DMS 273 (cell line): ENCODE measurements around the gene METAP2.
A peak's percentile ranks its signal among the peaks of the same experiment; 100 is the strongest.

ENCODE experiments used
- DNase-seq: peaks from one replicate; lab custom pipeline; 2025; ENCODE audit not compliant: unreplicated experiment; lab: John Stamatoyannopoulos, UW

METAP2 gene

DNA sequence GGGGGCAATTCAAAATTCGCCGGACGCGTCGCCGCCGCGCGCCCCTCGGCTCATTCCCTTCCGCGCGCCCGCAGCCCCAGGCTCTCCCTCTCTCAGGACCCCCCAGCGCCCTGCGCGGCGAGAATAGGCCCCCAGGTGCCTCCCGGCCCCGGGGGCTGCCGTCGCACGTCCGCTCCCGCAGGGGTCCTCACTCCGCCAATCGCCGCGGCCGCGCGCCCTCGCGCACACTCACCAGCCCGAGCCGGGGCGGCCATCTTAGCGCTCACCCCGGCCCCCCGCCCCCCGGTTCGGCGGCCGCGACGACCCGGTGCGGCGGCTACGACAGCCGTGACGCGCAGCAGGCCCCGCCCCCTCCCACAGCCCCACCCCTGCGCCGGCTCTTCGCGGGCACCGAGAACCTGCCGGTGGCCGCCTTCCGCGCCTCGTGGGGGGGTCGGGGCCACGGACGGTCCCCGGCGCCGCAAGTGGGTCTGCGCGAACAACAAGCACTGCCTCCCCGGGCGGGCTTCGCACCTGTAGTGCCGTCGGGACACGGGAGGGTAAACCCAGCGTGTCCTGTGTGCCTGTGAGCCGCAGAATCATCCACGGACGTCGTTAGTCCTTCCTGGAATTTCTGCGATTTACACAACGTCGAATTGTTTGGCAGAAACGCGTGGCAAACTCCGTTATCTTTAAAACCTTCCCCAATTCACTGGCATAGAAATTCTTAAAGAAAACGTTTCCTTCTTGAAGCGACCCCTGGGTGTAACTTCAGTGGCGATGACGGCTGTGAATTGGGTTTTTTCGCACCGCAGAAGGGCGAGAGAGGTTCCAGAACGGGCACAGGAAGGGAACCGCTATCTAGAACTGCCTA, 74.8 kb downstream of the METAP2 start:
- peak; percentile 75 for DNase-seq

DNA sequence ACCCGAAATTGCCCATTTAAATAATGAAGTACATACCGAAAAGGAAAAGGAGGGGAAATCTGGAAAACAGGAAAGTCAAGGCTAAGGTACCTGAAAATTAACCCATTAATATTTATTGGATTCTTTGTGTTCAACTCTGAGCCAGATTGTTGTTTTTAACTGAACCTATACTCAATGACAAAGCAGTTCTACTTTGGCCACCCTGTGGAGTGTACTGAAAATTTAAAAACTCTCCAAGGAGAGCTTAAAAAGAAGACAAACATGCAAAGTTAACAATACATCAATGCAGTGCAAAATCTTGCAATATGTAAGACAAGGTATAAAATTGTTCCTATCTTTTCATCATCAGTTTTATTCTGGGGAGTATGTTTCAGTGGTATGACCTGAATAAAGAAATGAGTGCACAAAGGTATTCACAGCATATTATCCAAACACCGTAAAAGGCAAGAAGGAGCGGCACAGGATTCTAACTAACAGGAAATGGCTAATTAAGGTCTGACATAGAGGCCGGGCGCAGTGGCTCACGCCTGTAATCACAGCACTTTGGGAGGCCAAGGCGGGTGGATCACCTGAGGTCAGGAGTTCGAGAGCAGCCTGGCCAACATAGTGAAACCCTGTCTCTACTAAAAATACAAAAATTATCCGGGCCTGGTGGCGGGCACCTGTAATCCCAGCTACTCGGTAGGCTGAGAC, 75.6 kb downstream of the METAP2 start:
- DNase-seq, result no peak

DNA sequence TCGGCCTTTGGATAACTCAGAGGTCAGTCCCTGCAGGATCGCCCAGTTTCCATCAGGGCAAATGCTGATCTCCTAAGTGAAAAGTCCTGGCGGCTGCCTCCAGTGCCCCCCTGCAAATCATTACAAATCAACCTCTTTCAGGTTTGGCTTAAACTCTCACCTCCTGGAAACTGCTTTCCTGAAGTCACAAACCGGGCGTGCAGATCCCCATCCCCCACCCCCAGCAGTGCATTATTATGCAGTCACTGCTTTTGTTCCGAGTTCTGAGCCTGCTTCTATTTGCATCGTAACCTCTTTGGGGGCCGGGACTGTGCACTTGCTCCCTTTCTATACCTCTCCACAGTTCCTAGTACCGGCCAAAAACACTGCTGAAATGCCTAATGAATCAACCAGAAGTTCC, 77.4 kb downstream of the METAP2 start, which contains the start of gene USP44:
Gene USP44 (minus strand): TSS at position 172 of the 400 bp plus-strand sequence. CDS start 17,220 bp downstream, outside the sequence.
- no peak for DNase-seq

DNA sequence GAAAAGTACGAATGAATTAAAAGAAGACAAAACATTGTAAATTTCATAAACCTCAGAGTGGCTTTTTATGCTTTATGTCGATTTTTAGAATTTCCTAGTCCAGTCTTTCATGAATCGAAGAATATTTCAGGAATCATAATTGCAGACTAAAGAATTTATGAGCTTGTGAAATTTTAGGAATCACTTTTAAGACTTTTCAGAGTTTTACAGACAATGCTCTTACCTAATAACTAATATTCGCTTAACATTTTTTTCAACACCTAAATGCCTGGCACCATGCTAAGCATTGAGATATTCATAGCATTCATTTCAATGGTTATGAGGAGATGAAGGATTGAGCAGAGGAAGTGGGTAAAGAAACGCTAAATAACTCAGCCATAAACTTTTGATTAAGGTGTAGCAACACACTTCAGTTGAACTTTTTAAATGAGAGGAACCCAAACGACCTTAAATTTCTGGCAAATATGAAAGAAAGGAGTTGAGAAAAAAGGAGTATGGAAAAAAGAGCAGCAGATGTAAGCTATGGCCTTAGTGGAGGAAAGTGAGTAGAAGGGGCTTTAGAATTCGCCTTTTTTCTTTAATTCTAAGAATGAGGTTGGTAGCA, 78.1 kb downstream of the METAP2 start:
- DNase-seq, result no peak

DNA sequence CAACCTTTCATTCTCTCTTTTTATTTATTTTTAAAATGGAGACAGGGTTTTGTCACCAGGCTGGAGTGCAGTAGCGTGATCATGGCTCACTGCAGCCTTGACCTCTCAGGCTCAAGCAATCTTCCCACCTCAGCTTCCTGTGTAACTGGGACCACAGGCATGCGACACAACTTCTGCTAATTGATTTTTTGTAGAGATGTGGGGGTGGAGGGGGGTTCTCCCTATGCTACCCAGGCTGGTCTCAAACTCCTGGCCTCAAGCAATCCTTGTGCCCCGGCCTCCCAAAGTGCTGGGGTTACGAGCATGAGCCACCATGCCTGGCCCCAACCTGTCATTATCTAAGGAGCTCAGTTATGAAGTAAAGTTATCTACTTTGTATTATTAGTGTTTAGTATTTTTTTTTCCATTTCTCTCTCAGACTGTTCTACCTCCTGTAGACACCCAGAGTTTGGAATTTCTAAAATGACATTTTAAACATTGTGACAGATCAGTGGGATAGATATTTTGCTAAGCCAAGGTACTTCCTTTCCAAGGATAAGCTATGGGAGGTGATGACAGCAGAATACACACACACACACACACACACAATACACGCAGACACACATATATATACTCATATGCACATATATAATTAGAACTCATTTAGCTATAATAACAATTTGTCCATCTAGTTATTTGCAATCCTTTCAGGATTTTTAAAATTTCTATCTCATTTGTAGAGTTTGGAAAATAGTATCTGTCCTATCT, 79.4 kb downstream of the METAP2 start:
- DNase-seq, result no peak

DNA sequence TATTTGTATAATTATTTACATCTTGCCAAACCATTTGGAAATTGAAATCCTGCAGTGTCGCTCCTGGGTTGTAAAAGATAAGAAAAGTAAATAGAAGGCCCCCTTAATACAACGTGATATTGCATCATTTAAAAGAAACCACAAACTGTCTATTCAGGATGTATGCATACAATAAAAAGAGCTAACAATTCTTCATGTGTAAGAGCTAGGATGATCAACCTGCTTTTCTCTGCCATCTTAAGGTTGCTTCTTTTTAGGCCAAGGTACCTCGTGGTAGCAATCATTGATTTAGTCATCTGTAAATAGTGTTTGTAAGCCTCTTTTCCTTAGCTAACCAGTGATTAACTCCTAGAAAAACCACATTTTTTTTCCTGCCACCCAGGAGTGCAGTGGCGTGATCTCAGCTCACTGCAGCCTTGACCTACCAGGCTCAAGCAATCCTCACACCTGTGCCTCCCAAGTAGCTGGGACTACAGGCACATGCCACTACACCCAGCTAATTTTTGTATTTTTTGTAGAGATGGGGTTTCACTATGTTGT, 80.7 kb downstream of the METAP2 start:
- DNase-seq, result no peak

DNA sequence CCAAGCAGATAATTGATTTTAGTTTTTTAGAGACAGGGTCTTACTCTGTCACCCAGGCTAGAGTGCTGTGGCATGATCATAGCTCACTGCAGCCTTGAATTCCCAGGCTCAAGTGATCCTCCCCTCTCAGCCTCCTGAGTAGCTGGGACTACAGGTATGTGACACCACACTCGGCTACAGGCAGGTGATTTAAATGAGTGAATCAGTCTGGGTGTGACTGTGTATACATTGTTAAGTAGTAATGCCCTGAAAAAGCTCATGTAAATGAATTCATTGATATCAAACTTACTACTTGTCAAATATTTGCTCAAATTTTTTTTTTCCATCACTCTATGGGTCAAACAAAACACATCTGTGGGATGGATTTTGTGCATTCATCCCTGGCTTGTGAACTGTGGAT, 83.7 kb downstream of the METAP2 start:
- no peak for DNase-seq
